ENCODE data around the gene SLC9C2.

- TF ChIP-seq EZH2 (IDR thresholded peaks at IDR 0.05; ENCODE audit: borderline replicate concordance, insufficient read depth, low read length, poor library complexity, severe bottlenecking): no peak
- no peak for TF ChIP-seq CTCF (IDR thresholded peaks at IDR 0.05; ENCODE audit: poor library complexity, severe bottlenecking)
- no peak for TF ChIP-seq SMC3 (conservative IDR thresholded peaks at IDR 0.05; ENCODE audit: poor library complexity)
- TF ChIP-seq POLR2AphosphoS5 (IDR thresholded peaks at IDR 0.05): no peak
- TF ChIP-seq RAD21 (conservative IDR thresholded peaks at IDR 0.05): no peak
- TF ChIP-seq REST (IDR thresholded peaks at IDR 0.05; ENCODE audit: borderline replicate concordance): no peak
- TF ChIP-seq EP300 (conservative IDR thresholded peaks at IDR 0.05; ENCODE audit: poor library complexity, severe bottlenecking): no peak
- TF ChIP-seq MXI1 (conservative IDR thresholded peaks at IDR 0.05; ENCODE audit: poor library complexity, severe bottlenecking): no peak
- no peak for TF ChIP-seq TAF1 (IDR thresholded peaks at IDR 0.05; ENCODE audit: low read depth)
These were observed 95.5 kb downstream of the SLC9C2 start for GRCh38 chr1:173507205-173507846.

Measured in neural cell (in vitro differentiated cells).